Mucosa of rectum (tissue), 2 donors: ENCODE measurements around the gene PLEKHA7.
A peak's percentile ranks its signal among the peaks of the same experiment; 100 is the strongest.

ENCODE experiments used
- H3K27ac ChIP-seq, 2 donors: one replicate each; pipeline ENCODE4 v1.7.0; 2013; ENCODE audit warnings: inconsistent platforms in 2 of 2, low read depth in 2 of 2, low read length in 2 of 2
- H3K27me3 ChIP-seq, 2 donors: one replicate each; pipeline ENCODE4 v1.7.0; 2013; ENCODE audit warnings: low read length in 2 of 2; ENCODE audit not compliant: control insufficient read depth in 2 of 2, insufficient read depth in 2 of 2
- H3K36me3 ChIP-seq, 2 donors: one replicate each; pipeline ENCODE4 v1.7.0; 2013; ENCODE audit warnings: low read length in 2 of 2; ENCODE audit not compliant: control insufficient read depth in 2 of 2, insufficient read depth in 2 of 2
- H3K4me1 ChIP-seq, 2 donors: one replicate each; pipeline ENCODE4 v1.7.0; 2013; ENCODE audit warnings: low read length in 2 of 2, mild to moderate bottlenecking in 1 of 2; ENCODE audit not compliant: control insufficient read depth in 2 of 2, insufficient read depth in 2 of 2
- H3K4me3 ChIP-seq, 2 donors: one replicate each; pipeline ENCODE4 v1.7.0; 2013; ENCODE audit warnings: low read length in 2 of 2
- H3K9ac ChIP-seq, 2 donors: one replicate each; pipeline ENCODE4 v1.7.0; 2013; ENCODE audit warnings: low read length in 2 of 2, low read depth in 1 of 2, mild to moderate bottlenecking in 1 of 2
- H3K9me3 ChIP-seq, 2 donors: one replicate each; pipeline ENCODE4 v1.7.0; 2013; ENCODE audit warnings: low read length in 2 of 2; ENCODE audit not compliant: control insufficient read depth in 2 of 2
- donor health status: healthy.
- donor health status: Normal muscosa, but diverticular disease.

PLEKHA7 gene

GRCh38 chr11:16981651-16982194 is 32.5 kb downstream of the PLEKHA7 start:
- Histone ChIP-seq H3K4me1 (peaks cover 28 to 38% of the 10 kb centered on the region in 2 donors), H3K27ac (no peak overlapping the region), H3K9me3 (no peaks in the 10 kb centered on the region), H3K9ac (no peak overlapping the region), H3K4me3 (no peak overlapping the region), H3K36me3 (no peaks in the 10 kb centered on the region), H3K27me3 (no peaks in the 10 kb centered on the region)

GRCh38 chr11:16979703-16980622 is 34.3 kb downstream of the PLEKHA7 start:
- Histone ChIP-seq H3K27me3 (no peaks in the 10 kb centered on the region), H3K9ac (no peak overlapping the region), H3K4me1 (peaks cover 12 to 22% of the 10 kb centered on the region in 2 donors), H3K27ac (no peak overlapping the region), H3K4me3 (no peak overlapping the region), H3K9me3 (no peaks in the 10 kb centered on the region), H3K36me3 (no peaks in the 10 kb centered on the region)

- Histone ChIP-seq H3K9ac (no peak overlapping the region), H3K4me1 (peaks cover 9 to 14% of the 10 kb centered on the region in 2 donors), H3K4me3 (no peak overlapping the region), H3K36me3 (no peaks in the 10 kb centered on the region), H3K9me3 (no peaks in the 10 kb centered on the region), H3K27ac (no peak overlapping the region), H3K27me3 (no peaks in the 10 kb centered on the region)
Measured at GRCh38 chr11:16977994-16978315, 36.3 kb downstream of the PLEKHA7 start.

- Histone ChIP-seq H3K36me3 (no peaks in the 10 kb centered on the region), H3K4me1 (peaks cover 9 to 14% of the 10 kb centered on the region in 2 donors), H3K27me3 (no peaks in the 10 kb centered on the region), H3K27ac (no peak overlapping the region), H3K9me3 (no peaks in the 10 kb centered on the region), H3K9ac (no peak overlapping the region), H3K4me3 (no peak overlapping the region)
Measured at GRCh38 chr11:16977136-16977993, 36.8 kb downstream of the PLEKHA7 start.

- Histone ChIP-seq H3K4me3 (no peak overlapping the region), H3K4me1 (peaks cover 9 to 12% of the 10 kb centered on the region in 2 donors), H3K9ac (no peak overlapping the region), H3K36me3 (no peaks in the 10 kb centered on the region), H3K27me3 (no peaks in the 10 kb centered on the region), H3K27ac (no peak overlapping the region), H3K9me3 (no peaks in the 10 kb centered on the region)
Measured at GRCh38 chr11:16976379-16976778, 37.8 kb downstream of the PLEKHA7 start.

- Histone ChIP-seq H3K36me3 (no peaks in the 10 kb centered on the region), H3K27ac (no peak overlapping the region), H3K4me1 (peaks cover 9 to 17% of the 10 kb centered on the region in 2 donors), H3K9ac (no peak overlapping the region), H3K4me3 (no peak overlapping the region), H3K9me3 (no peaks in the 10 kb centered on the region), H3K27me3 (no peaks in the 10 kb centered on the region)
Measured at GRCh38 chr11:16975906-16976305, 38.3 kb downstream of the PLEKHA7 start.

- no peaks in the 10 kb centered on the region for H3K27me3 ChIP-seq
Measured at GRCh38 chr11:16973338-16973964, 40.8 kb downstream of the PLEKHA7 start.

GRCh38 chr11:16969010-16969999 is 44.9 kb downstream of the PLEKHA7 start:
- no peaks in the 10 kb centered on the region for H3K9me3 ChIP-seq
- H3K27me3 ChIP-seq = no peaks in the 10 kb centered on the region
- H3K36me3 ChIP-seq = peaks cover 0 to 2% of the 10 kb centered on the region in 2 donors
- H3K4me3 ChIP-seq = no peak overlapping the region
- peaks cover 25 to 56% of the 10 kb centered on the region in 2 donors for H3K4me1 ChIP-seq
- peak overlapping the region in 1 of 2 donors; percentile 6 for H3K9ac ChIP-seq
- peak overlapping the region; percentile 4 to 9 for H3K27ac ChIP-seq

More at GRCh38 chr11:16973338-16973964, 40.8 kb downstream of the PLEKHA7 start:
- no peaks in the 10 kb centered on the region for H3K36me3 ChIP-seq
- no peak overlapping the region for H3K27ac ChIP-seq
- H3K4me3 ChIP-seq = no peak overlapping the region
- H3K9me3 ChIP-seq = no peaks in the 10 kb centered on the region
- H3K4me1 ChIP-seq = peaks cover 17 to 36% of the 10 kb centered on the region in 2 donors
- H3K9ac ChIP-seq = no peak overlapping the region

- Histone ChIP-seq H3K9ac (no peak overlapping the region), H3K4me1 (peaks cover 25 to 56% of the 10 kb centered on the region in 2 donors), H3K27me3 (no peaks in the 10 kb centered on the region), H3K4me3 (no peak overlapping the region), H3K9me3 (no peaks in the 10 kb centered on the region), H3K36me3 (peaks cover 0 to 4% of the 10 kb centered on the region in 2 donors), H3K27ac (peak overlapping the region in 1 of 2 donors; percentile 65)
Measured at GRCh38 chr11:16968196-16968595, 46.0 kb downstream of the PLEKHA7 start.
